WI38 (cell line): Measurements from ENCODE around the gene RAMACL.

Source experiments
- H3K4me3 ChIP-seq: 2 replicates; pipeline ENCODE4 v1.5.1; 2011; ENCODE audit warnings: low read depth, mild to moderate bottlenecking, control low read depth, low read length
- TF ChIP-seq, protein P1 (sequence below): IDR thresholded peaks from 2 replicates; pipeline ENCODE4 v1.5.1; 2012; ENCODE audit warnings: low read depth, mild to moderate bottlenecking, control low read depth, low read length

Gene RAMACL

DNA sequence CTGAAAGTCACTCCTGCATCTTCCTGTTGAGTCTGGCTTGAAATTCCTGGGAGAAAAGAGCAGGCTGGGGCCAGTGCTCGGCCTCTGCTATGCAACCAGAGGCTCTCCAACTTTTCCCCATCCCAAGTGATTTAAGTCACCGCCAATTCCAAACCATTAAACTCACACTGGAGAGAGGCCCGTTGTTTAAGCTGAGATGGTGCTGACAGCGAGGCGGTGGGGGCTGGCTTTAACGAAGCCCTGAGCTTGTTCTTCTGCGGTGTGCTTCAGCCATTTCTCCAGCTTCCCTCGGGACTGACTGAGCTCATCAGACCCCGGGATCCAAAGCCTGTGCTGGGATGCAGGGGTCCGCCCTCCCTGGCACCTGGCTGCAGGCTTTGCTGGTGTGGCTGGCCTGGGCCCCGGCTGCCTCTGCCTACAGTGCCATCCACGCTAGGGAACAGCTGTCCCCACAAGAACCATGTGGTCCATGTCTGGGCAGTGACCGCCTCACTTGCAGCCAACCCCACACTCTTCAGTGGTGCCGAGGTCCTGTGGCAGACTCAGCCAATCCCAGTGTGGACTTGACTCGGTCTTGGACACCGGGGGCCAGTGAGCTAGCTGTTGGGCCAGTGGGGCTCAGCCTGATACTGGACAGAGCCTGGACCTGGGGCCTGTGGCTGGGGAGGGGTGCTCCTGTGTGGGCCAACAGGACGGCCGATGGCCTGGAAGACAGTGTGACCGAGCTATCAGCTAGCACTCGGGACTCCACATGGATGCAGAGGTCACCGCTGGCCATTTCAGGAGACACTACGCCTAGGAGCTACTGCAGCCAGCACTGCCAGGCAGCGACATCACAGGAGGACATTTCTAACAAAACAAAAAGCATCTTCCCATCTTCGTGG, 21.2 kb downstream of the RAMACL start:
- no peak overlapping the region for H3K4me3 ChIP-seq
- TF ChIP-seq, protein P1, sequence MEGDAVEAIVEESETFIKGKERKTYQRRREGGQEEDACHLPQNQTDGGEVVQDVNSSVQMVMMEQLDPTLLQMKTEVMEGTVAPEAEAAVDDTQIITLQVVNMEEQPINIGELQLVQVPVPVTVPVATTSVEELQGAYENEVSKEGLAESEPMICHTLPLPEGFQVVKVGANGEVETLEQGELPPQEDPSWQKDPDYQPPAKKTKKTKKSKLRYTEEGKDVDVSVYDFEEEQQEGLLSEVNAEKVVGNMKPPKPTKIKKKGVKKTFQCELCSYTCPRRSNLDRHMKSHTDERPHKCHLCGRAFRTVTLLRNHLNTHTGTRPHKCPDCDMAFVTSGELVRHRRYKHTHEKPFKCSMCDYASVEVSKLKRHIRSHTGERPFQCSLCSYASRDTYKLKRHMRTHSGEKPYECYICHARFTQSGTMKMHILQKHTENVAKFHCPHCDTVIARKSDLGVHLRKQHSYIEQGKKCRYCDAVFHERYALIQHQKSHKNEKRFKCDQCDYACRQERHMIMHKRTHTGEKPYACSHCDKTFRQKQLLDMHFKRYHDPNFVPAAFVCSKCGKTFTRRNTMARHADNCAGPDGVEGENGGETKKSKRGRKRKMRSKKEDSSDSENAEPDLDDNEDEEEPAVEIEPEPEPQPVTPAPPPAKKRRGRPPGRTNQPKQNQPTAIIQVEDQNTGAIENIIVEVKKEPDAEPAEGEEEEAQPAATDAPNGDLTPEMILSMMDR = no peak

- no peak overlapping the region for H3K4me3 ChIP-seq
- TF ChIP-seq, protein P1 = no peak
These were observed 22.7 kb downstream of the RAMACL start for GRCh38 chr6:166563805-166564204.

DNA sequence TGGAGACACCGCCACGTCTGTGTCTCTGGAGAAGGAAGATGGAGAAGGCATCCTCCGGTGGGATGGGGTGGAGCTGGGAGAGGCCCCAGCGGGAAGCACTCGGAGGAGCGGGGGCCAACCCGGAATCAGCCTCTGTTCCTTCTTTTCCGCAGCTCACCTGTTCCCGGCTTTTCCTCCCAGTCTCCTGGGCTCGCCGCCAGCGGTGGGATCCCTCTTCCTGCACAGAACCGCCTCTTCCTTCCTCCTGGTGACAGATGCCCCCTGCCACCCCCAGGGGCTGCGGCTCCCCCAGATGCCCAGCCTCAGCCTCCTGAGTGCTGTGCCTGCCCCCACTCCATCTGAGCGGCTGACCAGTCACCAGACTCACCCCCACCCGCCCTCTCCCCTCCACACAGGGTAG, 23.3 kb downstream of the RAMACL start:
- no peak overlapping the region for H3K4me3 ChIP-seq

DNA sequence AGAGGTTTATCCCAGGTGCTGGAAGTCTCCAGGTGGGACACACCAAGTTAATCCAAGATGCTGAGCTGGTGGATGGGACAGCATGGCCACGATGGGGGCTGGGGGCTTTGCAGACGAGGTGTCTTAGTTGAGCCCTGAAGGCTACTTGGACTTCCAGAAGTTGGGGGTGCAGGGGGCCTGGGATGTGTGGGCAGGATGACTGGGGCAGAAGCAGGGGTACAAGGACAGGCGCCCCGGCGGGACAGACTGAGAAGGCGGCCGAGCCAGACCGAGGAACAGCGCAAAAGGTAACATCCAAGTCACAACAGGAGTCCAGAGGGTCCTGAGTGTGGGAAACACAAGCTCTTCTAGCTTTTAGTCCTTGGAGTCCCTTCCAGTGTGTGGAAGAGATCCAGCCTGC, 23.8 kb downstream of the RAMACL start:
- no peak overlapping the region for H3K4me3 ChIP-seq
- TF ChIP-seq, protein P1 = no peak

More for the DNA sequence above, 23.3 kb downstream of the RAMACL start:
- TF ChIP-seq, protein P1 = no peak

- no peak overlapping the region for H3K4me3 ChIP-seq
- TF ChIP-seq, protein P1 = no peak
These were observed 24.6 kb downstream of the RAMACL start for GRCh38 chr6:166561771-166562359.

DNA sequence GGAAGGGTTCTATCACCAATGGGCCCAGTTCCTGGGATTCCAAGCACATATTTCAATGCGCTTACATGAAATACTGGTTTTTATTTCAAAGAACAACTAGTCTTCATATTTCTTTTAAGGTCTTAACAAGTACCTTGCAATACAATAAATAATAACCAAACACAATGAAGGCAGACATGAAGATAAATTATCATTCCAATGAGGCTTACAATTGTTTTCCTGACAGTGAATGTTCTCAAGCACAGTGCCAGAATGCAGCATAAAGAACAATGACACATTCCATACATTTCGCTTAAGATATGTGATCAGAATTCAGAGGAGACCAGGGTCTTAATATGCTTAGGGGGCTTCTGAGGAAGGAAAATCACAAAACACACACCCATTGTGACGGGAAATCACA, 26.3 kb downstream of the RAMACL start:
- H3K4me3 ChIP-seq = no peak overlapping the region
- TF ChIP-seq, protein P1 = no peak

DNA sequence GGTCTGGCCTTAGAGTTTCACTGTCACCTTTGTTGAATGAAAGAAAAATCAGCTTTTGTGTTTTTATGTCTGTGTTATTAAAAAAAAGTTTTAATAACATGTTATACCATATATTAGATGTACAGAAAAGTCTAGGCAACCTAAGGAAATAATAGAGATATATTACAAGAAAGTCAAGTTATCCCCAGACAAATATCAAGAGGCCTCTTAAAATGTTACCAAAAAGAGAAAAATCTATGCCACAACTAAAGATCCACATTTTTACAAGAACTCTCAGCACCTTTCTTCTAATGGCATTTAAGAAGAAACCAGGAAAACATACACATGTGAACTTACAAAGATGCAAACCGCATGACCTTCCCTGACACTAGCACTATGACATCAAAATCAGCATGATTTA, 26.8 kb downstream of the RAMACL start:
- TF ChIP-seq, protein P1 = no peak
- no peak overlapping the region for H3K4me3 ChIP-seq
